Suprapubic skin (tissue), 4 donors: Measurements from ENCODE around the gene NPEPL1. TPM values are rescaled to one million over a fixed set of nuclear protein-coding genes. Genes with fewer than 3 reads are reported as not detected.

ENCODE experiments used
- DNase-seq, 2 donors: peaks; one replicate each; pipeline ENCODE4 v3.0.0-alpha.2; 2019; ENCODE audit warnings: low spot score in 2 of 2
- H3K27ac ChIP-seq: fragments of 200-600 bp; sonication (generic); one replicate; pipeline ENCODE4 v1.5.1; 2019
- H3K27me3 ChIP-seq: fragments of 200-600 bp; sonication (generic); one replicate; pipeline ENCODE4 v1.5.1; 2019
- H3K36me3 ChIP-seq: fragments of 200-600 bp; sonication (generic); one replicate; pipeline ENCODE4 v1.5.1; 2019
- H3K4me1 ChIP-seq: fragments of 200-600 bp; sonication (generic); one replicate; pipeline ENCODE4 v1.5.1; 2019
- H3K4me3 ChIP-seq: fragments of 200-600 bp; sonication (generic); one replicate; pipeline ENCODE4 v1.5.1; 2019; ENCODE audit warnings: mild to moderate bottlenecking
- H3K9me3 ChIP-seq: fragments of 200-600 bp; sonication (generic); one replicate; pipeline ENCODE4 v1.5.1; 2019
- EP300 ChIP-seq: sonication (generic); formaldehyde crosslinking; IDR thresholded peaks from one replicate; pipeline ENCODE4 v1.6.1; 2017; ENCODE audit warnings: antibody characterized with exemption
- POLR2A ChIP-seq, 2 donors: fragments of 450-650 bp; IDR thresholded peaks; one replicate each; pipeline ENCODE4 v1.6.1; 2017; ENCODE audit warnings: antibody characterized with exemption in 2 of 2, mild to moderate bottlenecking in 2 of 2, moderate library complexity in 2 of 2
- POLR2AphosphoS5 ChIP-seq, 3 donors: sonication (generic); formaldehyde crosslinking; IDR thresholded peaks; one replicate each; pipeline ENCODE4 v1.6.1; 2017; ENCODE audit warnings: antibody characterized with exemption in 3 of 3
- WGBS: methylation state at CpG from one replicate; pipeline ENCODE4 v1.1.5; 2018; 5-methylcytosine and 5-hydroxymethylcytosine counted together
- total RNA-seq, 4 donors: library from RNA; depleted of rRNA; stranded (reverse); fragments of >200 nt; gene quantifications; one replicate each; pipeline ENCODE4 v1.1.0, GENCODE V29; 2016
- TF ChIP-seq, protein P1 (sequence below), 2 donors: fragments of 200-600 bp in 1 of 2; fragments of 450-650 bp in 1 of 2; sonication (generic) in 1 of 2; IDR thresholded peaks; one replicate each; pipeline ENCODE4 v1.5.1; 2016 to 2019; ENCODE audit warnings: antibody characterized with exemption in 2 of 2, mild to moderate bottlenecking in 1 of 2, moderate library complexity in 1 of 2

Gene NPEPL1
- total RNA-seq, 4 donors from 2014 or later, result 21.0 to 69.2 (median 42.0) TPM

DNA sequence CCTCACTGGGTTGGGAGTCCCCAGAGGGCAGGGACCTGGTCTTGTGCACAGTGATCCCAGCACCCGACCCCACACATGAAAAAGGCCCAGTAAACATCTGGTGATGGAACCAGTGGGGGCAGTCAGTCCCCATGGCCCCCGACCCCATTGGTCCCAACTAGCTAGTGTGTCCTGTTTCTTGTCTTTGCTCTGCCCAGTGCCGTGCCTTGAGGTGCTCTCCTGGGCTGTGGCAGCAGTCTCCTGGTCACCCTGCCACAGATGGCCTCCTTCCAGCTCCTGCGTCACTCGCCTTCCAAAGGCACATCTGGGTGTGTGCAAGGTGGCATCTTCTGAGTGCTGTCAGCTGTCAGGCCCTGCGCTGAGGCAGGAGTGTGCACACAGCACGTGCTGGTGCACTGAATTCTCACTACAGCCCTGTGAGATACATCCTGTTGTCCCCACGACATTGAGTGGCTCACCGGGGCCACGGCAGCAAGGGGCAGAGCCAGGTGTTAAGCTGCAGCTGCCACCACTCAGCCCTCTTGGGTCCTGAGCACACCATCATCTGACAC, 3.9 kb downstream of the NPEPL1 start:
- peaks cover 21% of the 10 kb centered on the region for H3K4me1 ChIP-seq
- peaks cover 53% of the 10 kb centered on the region for H3K36me3 ChIP-seq
- peak in 1 of 2 donors; percentile 67 for DNase-seq
- no peaks in the 10 kb centered on the region for H3K27me3 ChIP-seq
- TF ChIP-seq, protein P1, sequence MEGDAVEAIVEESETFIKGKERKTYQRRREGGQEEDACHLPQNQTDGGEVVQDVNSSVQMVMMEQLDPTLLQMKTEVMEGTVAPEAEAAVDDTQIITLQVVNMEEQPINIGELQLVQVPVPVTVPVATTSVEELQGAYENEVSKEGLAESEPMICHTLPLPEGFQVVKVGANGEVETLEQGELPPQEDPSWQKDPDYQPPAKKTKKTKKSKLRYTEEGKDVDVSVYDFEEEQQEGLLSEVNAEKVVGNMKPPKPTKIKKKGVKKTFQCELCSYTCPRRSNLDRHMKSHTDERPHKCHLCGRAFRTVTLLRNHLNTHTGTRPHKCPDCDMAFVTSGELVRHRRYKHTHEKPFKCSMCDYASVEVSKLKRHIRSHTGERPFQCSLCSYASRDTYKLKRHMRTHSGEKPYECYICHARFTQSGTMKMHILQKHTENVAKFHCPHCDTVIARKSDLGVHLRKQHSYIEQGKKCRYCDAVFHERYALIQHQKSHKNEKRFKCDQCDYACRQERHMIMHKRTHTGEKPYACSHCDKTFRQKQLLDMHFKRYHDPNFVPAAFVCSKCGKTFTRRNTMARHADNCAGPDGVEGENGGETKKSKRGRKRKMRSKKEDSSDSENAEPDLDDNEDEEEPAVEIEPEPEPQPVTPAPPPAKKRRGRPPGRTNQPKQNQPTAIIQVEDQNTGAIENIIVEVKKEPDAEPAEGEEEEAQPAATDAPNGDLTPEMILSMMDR (IDR thresholded peaks at IDR 0.05), result no peak
- TF ChIP-seq EP300 (no peak), POLR2A (IDR thresholded peaks at IDR 0.05) (no peak), POLR2AphosphoS5 (IDR thresholded peaks at IDR 0.05) (no peak)
- H3K27ac ChIP-seq, result no peak overlapping the region
- H3K9me3 ChIP-seq, result no peaks in the 10 kb centered on the region
- H3K4me3 ChIP-seq, result no peak overlapping the region
- WGBS, result 78% methylated on average over 10 of the region's 10 CpGs

DNA sequence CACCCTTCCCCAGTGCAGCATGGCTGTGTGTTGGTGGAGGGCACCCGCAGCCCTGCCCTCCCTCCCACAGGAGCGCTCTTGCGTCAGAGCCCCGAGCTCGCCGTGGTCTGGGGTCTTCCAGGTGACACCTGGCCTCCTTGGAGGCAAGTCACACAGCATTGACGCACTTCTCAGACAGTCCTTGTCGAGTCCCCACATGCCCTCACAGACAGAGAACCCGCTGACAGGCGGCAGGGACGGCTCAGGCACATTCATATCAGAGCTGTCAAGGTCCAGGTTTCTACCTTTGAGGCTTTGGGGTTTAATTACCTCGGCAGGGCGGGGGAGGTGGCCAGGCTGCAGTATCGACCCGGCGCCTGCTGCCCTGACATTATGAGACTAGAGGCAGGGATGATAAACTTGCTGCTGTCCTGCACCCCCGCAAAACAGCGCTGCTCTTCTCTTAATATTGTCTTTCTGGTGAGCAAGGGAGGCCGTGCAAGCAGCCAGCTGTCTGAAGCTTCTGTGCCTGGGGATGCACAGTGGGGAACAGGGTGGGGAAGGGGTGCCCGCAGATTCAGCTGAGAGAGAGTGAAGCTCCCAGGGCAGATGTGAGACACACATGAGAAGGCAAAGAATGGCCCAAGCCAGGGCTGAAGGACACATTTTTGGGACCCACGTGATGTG, 4.7 kb downstream of the NPEPL1 start:
- Histone ChIP-seq H3K9me3 (no peaks in the 10 kb centered on the region), H3K27ac (no peak overlapping the region), H3K36me3 (peaks cover 61% of the 10 kb centered on the region), H3K4me1 (peaks cover 14% of the 10 kb centered on the region), H3K27me3 (no peaks in the 10 kb centered on the region), H3K4me3 (no peak overlapping the region)
- WGBS, result 76% methylated on average over 15 of the region's 21 CpGs
- TF ChIP-seq, protein P1 (IDR thresholded peaks at IDR 0.05), result no peak
- TF ChIP-seq POLR2A (IDR thresholded peaks at IDR 0.05) (no peak), EP300 (no peak)
- no peak for DNase-seq

DNA sequence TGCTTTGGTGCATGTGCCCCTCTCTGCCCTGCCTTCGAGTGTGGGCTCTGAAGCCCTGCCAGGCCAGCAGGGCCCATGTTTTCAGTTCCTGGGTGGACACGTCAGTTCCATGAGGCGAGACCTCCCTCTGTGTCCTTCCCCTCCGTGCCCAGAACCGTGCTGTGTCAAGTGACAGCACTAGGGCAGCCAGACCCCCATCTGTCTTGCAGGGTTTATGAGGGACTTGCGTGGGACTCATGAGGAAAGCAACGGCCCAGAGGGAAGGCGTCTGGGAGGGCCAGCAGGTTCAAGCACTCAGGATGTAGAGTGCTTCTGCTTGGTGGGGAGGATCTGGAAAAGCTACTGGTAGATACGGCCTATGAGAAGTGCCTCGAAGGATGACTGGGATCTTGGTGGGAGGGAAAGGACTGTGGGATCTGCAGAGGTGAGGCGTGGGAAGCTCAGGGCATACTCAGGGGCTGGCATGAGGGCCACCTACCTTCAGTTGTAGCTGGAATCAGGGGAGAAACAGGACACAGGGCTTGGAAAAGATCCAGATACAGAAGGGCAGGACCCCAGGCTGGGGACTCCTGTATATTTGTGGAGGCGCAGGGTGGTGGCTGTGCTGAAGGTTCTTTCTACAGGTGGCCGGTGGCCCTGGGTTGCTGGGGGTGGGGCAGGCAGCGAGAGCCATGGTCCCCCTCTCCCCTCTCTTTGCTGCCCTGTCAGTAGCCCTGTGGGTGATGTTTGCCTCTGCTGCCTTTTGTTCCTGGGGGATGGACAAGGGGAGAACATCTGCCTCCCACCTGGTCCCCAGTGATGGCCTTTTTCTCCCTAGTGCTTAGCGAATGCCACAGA, 5.5 kb downstream of the NPEPL1 start:
- Histone ChIP-seq H3K9me3 (no peaks in the 10 kb centered on the region), H3K27me3 (no peaks in the 10 kb centered on the region), H3K4me1 (peaks cover 13% of the 10 kb centered on the region), H3K36me3 (peaks cover 69% of the 10 kb centered on the region), H3K4me3 (no peak overlapping the region), H3K27ac (no peak overlapping the region)
- TF ChIP-seq POLR2A (IDR thresholded peaks at IDR 0.05), result no peak
- TF ChIP-seq POLR2AphosphoS5 (IDR thresholded peaks at IDR 0.05), result no peak
- TF ChIP-seq EP300, result no peak
- TF ChIP-seq, protein P1 (IDR thresholded peaks at IDR 0.05), result no peak
- WGBS, result 93% methylated on average over 12 of the region's 15 CpGs
- peak; percentile 61 to 71 for DNase-seq

DNA sequence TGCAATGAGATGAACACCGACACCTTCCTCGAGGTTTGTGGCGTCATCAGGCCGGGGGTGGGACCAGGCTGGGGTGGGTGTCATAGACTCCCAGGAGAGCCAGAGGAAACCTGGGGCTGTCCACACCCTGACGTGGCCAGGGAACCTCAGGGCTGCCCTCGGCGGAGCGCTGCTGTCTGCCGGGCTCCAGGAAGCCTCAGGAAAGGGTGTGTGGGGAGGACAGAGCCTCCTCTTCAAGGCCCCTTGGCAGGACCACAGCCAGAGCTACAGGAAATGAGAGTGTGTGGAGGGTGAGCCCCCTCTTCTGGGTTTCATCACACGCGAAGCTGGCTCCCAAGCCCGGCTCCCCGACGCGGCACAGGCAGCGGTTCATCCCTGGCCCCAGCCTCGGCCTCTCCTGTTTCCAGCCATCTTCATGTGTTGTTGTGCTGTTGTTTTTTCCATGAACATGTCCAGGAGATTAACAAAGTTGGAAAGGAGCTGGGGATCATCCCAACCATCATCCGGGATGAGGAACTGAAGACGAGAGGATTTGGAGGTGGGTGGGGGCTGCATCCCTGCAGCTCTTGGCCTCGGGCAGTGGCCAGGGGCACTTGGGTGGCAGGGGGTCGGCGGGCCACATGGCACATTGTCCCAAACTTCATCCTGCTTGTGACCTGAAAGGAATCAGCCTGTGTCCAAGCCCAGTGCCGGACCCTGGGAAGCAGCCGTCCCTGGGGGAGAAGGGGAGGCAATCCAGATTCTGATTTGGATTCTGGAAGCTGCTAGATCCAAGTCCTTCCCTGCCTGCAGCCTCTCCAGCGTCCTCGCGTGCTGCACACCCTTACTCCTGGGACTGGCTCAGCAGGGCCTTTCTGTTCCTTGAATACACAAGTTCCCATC, 6.4 kb downstream of the NPEPL1 start:
- peak; percentile 62 to 77 for DNase-seq
- H3K36me3 ChIP-seq, result peaks cover 78% of the 10 kb centered on the region
- peaks cover 4% of the 10 kb centered on the region for H3K4me1 ChIP-seq
- no peaks in the 10 kb centered on the region for H3K9me3 ChIP-seq
- H3K27me3 ChIP-seq, result no peaks in the 10 kb centered on the region
- H3K4me3 ChIP-seq, result no peak overlapping the region
- H3K27ac ChIP-seq, result no peak overlapping the region
- 82% methylated on average over 25 of the region's 27 CpGs for WGBS
- TF ChIP-seq EP300, result no peak
- no peak for TF ChIP-seq POLR2A (IDR thresholded peaks at IDR 0.05)
- TF ChIP-seq, protein P1 (IDR thresholded peaks at IDR 0.05), result no peak
- no peak for TF ChIP-seq POLR2AphosphoS5 (IDR thresholded peaks at IDR 0.05)
